ENCODE data around the gene CD300LD.

CD300LD gene

DNA sequence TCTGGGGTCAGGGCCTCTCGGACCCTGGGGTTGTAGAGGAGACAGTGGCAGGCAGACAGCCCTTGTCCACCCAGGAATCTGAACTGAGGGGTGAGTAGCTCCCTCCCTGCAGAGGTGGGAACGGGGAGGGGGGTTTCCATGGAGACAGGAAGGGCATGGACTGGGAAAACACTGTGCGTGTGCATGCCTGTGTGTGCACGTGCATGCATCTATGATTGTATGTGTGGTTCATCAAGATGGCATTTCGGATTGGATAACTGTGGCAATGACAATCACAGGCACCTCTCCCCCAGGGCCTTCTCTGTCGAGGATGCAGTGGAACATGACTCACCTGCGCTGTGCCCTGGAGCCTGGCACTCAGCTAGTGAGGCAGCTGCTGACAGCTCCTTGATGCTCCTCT, 40.0 kb downstream of the CD300LD start:
- TF ChIP-seq, protein P1, sequence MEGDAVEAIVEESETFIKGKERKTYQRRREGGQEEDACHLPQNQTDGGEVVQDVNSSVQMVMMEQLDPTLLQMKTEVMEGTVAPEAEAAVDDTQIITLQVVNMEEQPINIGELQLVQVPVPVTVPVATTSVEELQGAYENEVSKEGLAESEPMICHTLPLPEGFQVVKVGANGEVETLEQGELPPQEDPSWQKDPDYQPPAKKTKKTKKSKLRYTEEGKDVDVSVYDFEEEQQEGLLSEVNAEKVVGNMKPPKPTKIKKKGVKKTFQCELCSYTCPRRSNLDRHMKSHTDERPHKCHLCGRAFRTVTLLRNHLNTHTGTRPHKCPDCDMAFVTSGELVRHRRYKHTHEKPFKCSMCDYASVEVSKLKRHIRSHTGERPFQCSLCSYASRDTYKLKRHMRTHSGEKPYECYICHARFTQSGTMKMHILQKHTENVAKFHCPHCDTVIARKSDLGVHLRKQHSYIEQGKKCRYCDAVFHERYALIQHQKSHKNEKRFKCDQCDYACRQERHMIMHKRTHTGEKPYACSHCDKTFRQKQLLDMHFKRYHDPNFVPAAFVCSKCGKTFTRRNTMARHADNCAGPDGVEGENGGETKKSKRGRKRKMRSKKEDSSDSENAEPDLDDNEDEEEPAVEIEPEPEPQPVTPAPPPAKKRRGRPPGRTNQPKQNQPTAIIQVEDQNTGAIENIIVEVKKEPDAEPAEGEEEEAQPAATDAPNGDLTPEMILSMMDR (IDR thresholded peaks at IDR 0.05): no peak

DNA sequence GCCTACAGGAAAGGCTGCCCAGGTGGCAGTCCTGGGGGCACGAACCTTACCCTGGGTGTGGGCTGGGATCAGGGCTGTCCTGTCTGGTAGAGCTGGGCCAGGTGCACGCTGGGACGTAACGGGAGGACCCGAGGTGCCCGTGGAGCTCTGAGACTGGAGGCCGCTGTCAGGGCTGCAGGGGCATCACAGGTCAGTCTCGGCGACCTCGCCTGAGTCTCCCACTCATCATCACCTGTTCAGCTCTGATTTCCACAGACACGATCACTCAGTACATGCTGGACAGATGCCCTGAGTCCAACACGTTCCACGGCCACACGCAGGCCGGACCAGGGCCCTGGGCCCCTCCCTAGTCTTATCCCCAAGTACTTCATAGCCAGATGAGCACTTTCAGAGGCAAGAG, 41.5 kb downstream of the CD300LD start:
- TF ChIP-seq, protein P1 (IDR thresholded peaks at IDR 0.05): no peak

- TF ChIP-seq, protein P1 (IDR thresholded peaks at IDR 0.05): no peak
Observed at GRCh38 chr17:74549343-74549742, 42.7 kb downstream of the CD300LD start.

DNA sequence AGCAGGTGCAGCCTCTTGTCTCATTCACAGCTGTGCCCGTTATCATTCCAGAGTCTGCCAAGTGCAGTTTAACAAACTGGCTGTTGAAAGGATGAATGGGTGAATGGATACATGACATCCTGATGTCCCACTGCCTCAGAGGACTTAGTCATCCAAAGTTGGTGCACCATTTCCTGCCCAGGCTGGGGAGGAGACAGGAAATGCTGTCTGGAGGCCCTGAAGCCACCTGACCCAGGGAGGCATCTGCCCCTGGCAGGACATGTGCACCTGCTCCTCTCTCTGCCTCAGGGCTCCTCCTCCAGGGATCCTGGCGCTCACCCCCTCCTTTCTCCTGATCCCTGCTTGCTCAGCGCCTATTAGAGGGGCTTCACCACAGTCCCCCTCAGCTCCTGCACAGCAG, 44.3 kb downstream of the CD300LD start:
- TF ChIP-seq, protein P1 (IDR thresholded peaks at IDR 0.05): no peak

DNA sequence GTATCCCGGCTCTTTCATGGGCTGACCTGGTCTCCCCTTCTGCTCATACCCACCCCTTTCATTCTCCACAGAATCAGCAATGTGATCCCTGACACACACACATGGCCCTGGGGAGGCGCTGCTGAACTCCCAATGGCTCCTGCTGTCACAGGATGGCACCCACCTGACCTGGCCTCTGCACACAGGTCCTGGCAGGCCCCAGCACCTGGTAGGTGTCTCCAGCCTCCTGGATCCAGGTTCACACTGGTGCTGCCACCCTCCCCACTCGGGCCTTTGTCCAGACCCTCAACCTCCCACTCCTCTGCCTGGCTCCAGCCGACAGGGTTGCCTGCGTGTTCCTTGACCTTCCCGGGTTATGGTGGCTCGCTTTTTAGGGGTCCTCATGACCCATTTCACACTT, 44.8 kb downstream of the CD300LD start:
- TF ChIP-seq, protein P1 (IDR thresholded peaks at IDR 0.05): no peak

DNA sequence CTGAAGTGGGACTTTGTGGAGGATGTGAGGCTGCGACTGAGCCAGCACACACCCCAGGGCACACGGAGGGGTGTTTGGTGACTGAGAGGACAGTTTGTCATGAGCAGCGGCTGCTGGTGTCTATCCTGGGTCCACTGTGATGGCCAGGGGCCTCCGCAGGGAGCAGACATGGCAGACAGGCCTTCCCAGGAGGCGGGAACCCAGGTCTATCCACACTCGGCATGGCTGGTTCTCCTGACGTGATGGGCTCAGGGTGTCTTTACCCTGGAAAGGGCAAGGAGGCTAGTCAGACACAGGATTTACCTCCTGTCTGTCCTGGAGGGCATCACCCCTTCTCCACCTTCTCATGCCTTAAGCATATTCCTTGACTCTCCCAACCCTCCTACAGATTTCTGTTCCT, 45.5 kb downstream of the CD300LD start:
- TF ChIP-seq, protein P1 (IDR thresholded peaks at IDR 0.05): no peak

GRCh38 chr17:74545843-74546230, 46.2 kb downstream of the CD300LD start, which contains the start of gene CD300C:
CD300C (minus strand) TSS chr17:74546115; CDS start chr17:74545782, 333 bp downstream.
- TF ChIP-seq, protein P1 (IDR thresholded peaks at IDR 0.05): no peak
